GM06990 (cell line): Measurements from ENCODE around the gene TMEM185B.
A peak's percentile ranks its signal among the peaks of the same experiment; 100 is the strongest.

Source experiments
- DNase-seq: peaks from one replicate; pipeline ENCODE4 v3.0.0-alpha.2; 2011; ENCODE audit not compliant: insufficient read length; ENCODE audit errors: extremely low read depth
- H3K27me3 ChIP-seq: replicated peaks from 2 replicates; pipeline ENCODE4 v1.6.0; 2011; ENCODE audit warnings: low read length; ENCODE audit not compliant: control insufficient read depth, insufficient read depth
- H3K36me3 ChIP-seq: 2 replicates; pipeline ENCODE4 v1.5.1; 2011; ENCODE audit warnings: low read length; ENCODE audit not compliant: control insufficient read depth, insufficient read depth
- H3K4me3 ChIP-seq: replicated peaks from 2 replicates; pipeline ENCODE4 v1.5.1; 2011; ENCODE audit warnings: low read depth, mild to moderate bottlenecking, control low read depth, low read length
- TF ChIP-seq, protein P1 (sequence below): IDR thresholded peaks from 2 replicates; pipeline ENCODE4 v1.5.1; 2011; ENCODE audit warnings: low read length, control low read depth, mild to moderate bottlenecking, inconsistent platforms; ENCODE audit not compliant: insufficient read depth, poor library complexity, severe bottlenecking

TMEM185B gene

DNA sequence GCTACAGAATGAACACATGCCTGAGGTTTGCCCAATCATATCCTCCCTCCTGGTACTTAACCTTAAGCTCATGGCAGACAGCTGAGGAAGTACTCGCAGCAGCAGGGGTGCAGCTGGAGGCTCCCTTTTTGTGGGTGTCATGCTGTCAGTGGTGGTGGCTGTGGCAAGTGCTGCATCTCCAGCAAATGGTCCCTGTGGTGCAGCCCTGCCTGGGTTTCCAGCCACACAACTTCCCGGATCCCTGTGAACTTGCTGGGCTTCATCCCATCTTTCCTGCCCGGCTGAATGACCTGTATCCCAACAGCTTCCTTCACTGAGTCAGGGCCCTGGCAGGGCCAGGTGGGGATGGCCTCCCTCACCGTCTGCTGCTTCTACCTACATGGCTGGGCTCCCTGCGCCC lies 5.0 kb downstream of the TMEM185B start:
- Histone ChIP-seq H3K4me3 (no peak overlapping the region), H3K36me3 (peaks cover 7% of the 10 kb centered on the region), H3K27me3 (no peaks in the 10 kb centered on the region)
- TF ChIP-seq, protein P1, sequence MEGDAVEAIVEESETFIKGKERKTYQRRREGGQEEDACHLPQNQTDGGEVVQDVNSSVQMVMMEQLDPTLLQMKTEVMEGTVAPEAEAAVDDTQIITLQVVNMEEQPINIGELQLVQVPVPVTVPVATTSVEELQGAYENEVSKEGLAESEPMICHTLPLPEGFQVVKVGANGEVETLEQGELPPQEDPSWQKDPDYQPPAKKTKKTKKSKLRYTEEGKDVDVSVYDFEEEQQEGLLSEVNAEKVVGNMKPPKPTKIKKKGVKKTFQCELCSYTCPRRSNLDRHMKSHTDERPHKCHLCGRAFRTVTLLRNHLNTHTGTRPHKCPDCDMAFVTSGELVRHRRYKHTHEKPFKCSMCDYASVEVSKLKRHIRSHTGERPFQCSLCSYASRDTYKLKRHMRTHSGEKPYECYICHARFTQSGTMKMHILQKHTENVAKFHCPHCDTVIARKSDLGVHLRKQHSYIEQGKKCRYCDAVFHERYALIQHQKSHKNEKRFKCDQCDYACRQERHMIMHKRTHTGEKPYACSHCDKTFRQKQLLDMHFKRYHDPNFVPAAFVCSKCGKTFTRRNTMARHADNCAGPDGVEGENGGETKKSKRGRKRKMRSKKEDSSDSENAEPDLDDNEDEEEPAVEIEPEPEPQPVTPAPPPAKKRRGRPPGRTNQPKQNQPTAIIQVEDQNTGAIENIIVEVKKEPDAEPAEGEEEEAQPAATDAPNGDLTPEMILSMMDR = no peak
- DNase-seq = no peak

DNA sequence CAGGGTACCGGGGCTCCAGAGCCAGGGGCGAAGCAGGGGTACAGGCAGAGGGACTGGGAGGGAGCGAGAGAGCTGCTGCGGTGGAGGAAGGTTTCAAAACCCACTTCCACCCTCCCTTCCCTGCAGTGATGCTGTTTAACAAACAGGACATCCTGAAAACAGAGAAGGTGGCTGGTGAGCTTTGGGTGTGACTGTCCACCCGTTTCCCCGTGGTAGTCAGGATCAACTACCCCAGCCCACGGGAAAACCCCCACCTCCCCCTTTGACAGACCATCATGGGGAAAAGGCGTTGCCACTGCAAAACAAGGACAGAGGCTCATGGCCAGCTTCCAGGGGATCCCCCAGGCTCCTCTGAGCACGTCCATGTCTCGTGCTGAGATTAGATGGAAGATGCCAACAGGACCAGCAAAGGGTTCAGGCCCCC lies 12.9 kb downstream of the TMEM185B start:
- no peaks in the 10 kb centered on the region for H3K36me3 ChIP-seq
- H3K27me3 ChIP-seq = no peaks in the 10 kb centered on the region
- no peak overlapping the region for H3K4me3 ChIP-seq
- DNase-seq = no peak
- TF ChIP-seq, protein P1 = no peak

DNA sequence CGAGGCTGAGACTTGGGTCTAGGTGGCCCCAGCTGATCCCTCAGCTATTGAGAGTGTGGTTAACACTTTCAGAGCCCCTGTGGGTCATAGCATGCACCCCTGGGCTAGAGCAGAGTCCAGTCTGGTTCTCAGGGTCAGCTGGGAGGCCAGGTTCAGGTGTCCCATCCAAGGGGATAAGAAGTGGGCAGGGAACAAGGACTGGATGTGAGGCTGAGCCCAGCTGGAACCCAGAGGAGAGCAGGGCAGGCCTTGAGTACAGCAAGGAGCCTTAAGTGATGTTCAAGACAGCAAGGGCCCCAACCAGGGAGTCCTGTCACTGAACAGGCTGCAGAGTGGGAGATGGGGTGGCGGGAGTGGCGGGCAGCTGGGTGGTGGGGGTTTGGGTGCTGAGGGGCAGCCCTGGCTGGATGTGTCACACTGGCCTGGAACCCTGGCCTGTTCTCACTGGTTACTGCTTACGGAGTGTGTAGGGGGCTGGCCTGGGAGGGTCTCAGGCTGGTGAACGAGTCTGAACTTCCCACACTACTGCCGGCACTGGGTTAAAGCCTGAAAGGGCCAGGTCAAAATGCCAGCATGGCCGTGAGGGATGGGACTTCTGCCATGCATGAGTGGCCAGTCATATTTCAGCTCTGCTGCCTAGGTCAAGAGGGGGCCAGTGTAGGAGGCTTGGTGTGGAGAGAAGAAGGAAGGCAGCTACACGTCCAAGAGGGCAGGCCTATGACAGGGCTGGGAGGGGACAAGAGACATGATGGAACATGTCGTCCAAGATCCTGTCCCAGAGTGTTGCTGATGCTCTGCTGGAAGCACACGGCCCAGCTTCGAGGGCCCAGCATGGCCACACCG lies 13.6 kb downstream of the TMEM185B start:
- H3K4me3 ChIP-seq = no peak overlapping the region
- no peaks in the 10 kb centered on the region for H3K27me3 ChIP-seq
- no peak for DNase-seq
- TF ChIP-seq, protein P1 = no peak
- H3K36me3 ChIP-seq = no peaks in the 10 kb centered on the region

DNA sequence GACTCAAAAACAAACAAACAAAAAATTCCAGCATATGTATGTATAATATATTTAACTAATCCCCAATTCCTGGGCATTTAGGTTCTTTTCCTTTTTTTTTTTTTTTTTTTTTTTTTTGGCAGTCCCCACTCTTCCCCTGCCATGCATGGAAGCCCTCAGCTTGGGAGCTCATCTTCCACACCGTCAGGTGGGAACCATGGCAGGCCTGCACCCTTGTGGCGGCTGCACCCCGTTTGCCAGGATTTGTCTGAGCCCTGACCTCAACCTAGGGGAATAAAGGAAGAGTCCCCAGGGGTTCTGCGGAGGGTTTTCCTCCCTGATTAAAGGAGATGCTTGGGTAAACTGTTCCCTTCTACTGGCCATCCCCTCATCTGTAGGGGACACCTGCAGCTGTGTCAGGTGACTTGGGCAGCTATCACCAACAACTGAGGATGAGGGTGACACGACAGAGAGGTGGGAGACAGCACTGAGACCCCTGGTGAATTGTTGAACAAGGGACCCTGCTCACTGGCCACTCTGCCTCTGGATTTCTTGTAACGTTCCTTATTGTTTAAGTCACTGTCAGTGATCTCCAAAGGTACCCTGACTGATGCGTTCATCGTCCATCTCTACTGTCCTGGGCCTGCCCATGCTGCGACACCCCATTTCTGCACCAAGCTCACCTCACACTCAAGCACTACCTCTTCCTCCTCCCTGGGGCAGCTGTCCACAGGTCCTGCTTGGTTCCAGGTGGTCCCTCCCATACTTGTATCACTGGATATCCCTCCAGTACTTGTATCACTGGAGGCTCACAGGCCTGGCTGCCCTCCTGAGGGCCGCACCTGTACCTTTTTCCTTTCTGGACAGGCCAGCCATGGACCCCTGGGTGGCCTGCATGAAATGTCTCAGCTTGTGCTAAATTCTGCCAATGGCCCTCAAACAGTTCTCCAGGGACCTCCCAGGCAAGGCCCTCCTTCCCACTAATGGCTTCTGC lies 14.5 kb downstream of the TMEM185B start:
- no peaks in the 10 kb centered on the region for H3K36me3 ChIP-seq
- no peak overlapping the region for H3K4me3 ChIP-seq
- no peaks in the 10 kb centered on the region for H3K27me3 ChIP-seq
- TF ChIP-seq, protein P1 = no peak
- DNase-seq = no peak

DNA sequence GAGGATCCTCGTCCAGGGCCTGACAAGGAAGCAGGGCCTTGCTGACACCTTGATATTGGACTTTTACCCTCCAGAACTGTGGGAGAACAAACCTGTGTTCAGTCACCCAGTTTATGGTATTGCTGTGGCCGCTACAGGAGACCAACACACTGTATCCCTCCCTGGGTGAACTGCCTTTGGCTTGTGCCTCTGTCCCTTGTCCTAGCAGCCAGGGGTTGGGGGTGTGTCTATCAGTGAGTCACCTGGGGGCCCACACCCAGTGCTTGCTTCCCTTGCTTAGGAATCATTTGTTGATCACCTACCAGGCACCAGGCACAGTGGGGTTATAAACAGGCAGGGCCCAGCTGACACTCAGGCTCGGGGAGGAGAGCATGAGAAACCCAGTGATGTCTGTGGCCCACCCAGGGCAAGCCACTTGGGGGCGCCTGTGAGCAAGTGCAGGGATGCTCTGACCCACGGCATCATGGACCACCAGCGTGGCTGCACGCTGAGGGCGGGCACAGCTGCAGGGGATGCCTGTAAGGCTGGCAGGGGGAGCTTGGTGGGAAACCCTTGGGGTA lies 17.1 kb downstream of the TMEM185B start:
- Histone ChIP-seq H3K36me3 (no peaks in the 10 kb centered on the region), H3K4me3 (no peak overlapping the region), H3K27me3 (no peaks in the 10 kb centered on the region)
- DNase-seq = no peak
- TF ChIP-seq, protein P1 = peak; percentile 69
